GM12892 (cell line): ENCODE data around the gene SCN2B.

Experiments used
- POLR2A ChIP-seq: IDR thresholded peaks from 2 replicates; pipeline ENCODE4 v1.6.1; 2011; ENCODE audit warnings: low read depth, low read length, control low read depth
- POLR2AphosphoS5 ChIP-seq: IDR thresholded peaks from 2 replicates; pipeline ENCODE4 v1.6.1; 2011; ENCODE audit warnings: low read depth, low read length, control low read depth

DNA sequence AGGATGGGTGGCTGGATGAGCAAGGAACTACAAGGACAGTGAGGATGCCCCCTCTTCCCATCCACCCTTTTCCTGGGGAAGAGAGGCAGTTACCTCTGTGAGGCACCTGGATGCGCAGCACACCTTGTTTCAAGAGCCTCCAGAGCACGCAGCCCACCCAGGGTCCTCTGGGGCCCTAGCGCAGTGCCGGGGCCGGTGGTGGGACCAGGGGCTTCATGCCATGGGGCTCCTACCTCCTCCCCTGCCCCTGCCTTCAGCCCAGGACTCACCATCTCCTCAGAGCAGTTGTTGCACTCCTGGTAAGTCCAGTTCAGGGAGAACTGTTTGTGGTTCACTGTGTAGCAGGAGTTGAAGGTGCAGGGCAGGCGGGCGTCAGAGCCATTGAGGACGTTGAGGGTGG is 8.1 kb downstream of the SCN2B start:
- TF ChIP-seq POLR2A (no peak), POLR2AphosphoS5 (no peak)
